Left cardiac atrium (tissue), 4 donors: ENCODE measurements around the gene SLC35E3. TPM values are rescaled to one million over a fixed set of nuclear protein-coding genes. Genes with fewer than 3 reads are reported as not detected.
"Not testable (repeated sequence)": the region's sequence is repeated elsewhere in the genome, so short reads cannot be mapped to it uniquely, and the experiment has no call there.

Experiments used
- ATAC-seq, 2 donors: fragments of 200-7000 bp; cut with Tn5 transposase; one replicate each; pipeline ENCODE4 v1.9.1; 2020; ENCODE audit warnings: mild to moderate bottlenecking in 2 of 2, moderate library complexity in 2 of 2
- DNase-seq: peaks from one replicate; pipeline ENCODE4 v3.0.0-alpha.2; 2020
- intact Hi-C, 2 donors: fragments of 100-400 bp; cut with DNase I; formaldehyde crosslinking; loops; one replicate each; pipeline versions ENCODE4 v1.14.1 to v1.15.1; 2022 to 2023
- total RNA-seq, 2 donors: library from RNA; stranded (reverse); fragmentation: NEBNext Ultra II Directional; extraction: Animal tissue kit (Norgen Biotek cat#: 25700); gene quantifications; one replicate each; pipeline ENCODE4 v1.2.1, GENCODE V29; 2021
- donor health status: DM: no; HTN: yes; CAD: no.
- donor health status: DM: no; HTN: yes; CAD: no; lungs with severe emphysema.
- donor health status: DM: yes; HTN: yes; CAD: no.
- donor health status: Dilated cardiomyopathy.

Gene SLC35E3
- total RNA-seq, 2 donors from 2014 or later = 5.2 to 7.1 TPM

DNA sequence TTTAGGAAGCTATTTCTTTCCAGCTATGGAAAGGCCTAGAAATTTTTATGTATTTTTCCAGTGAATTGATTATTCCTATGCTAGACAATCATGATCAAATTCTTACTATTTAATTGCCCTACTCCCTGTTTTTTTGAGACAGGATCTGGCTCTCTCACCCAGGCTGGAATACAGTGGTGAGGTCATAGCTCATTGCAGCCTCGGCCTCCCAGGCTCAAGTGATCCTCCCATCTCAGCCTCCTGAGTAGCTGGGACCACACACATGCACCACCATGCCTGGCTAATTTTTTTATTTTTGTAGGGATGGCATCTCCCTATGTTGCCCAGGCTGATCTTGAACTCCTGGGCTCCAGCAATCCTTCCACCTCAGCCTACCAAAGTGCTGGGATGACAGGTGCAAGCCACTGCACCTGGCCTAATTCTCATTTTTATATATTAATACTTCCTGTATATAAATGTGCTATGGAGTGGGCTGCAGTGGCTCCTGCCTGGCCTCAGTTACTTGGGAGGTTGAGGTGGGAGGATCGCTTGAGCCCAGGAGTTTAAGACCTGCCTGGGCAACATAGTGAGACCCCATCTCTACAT, 46.0 kb downstream of the SLC35E3 start:
- intact Hi-C loops = no loop called here
- no peak for ATAC-seq
- no peak for DNase-seq

DNA sequence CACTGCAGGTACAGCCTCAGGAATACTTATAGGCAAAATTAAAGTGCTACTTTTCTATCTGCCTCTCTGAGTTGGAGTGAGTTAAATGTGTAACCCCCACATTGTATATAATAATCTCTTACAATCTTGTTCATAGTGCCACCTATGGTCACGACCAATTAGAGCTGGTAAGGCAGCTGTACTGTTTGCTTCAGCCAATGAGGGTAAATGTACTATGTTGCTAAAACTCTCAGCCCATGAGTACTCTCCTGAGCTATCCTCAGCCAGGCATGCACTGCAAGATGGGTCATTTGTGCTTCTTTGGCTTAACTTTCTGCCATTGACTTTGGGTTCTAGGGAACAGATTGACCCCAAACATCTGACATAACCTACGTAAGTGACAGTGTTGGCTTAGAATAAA, 47.0 kb downstream of the SLC35E3 start:
- intact Hi-C loops = no loop called here
- DNase-seq = no peak
- peak; percentile 30 to 67 for ATAC-seq

DNA sequence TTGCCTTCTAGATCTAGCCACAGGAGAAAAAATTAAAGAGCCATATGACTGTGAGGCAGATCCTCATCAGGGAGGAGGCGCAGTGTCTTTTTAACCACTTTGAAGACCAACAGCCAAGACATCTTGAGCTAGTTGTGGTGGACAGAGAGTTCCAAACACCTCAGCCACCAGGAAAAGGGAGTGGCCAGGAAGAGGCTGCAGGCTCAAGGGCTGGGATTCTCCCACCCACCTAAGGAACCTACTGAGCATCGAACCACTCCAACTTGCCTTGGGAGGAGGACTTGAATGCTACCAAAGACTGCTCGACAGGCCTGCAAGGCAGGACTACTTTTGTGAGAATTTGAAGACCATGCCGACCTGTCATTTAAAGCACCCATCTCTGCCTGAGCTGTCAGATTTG, 47.5 kb downstream of the SLC35E3 start:
- ATAC-seq (no peak), DNase-seq (no peak)
- intact Hi-C loops = no loop called here

DNA sequence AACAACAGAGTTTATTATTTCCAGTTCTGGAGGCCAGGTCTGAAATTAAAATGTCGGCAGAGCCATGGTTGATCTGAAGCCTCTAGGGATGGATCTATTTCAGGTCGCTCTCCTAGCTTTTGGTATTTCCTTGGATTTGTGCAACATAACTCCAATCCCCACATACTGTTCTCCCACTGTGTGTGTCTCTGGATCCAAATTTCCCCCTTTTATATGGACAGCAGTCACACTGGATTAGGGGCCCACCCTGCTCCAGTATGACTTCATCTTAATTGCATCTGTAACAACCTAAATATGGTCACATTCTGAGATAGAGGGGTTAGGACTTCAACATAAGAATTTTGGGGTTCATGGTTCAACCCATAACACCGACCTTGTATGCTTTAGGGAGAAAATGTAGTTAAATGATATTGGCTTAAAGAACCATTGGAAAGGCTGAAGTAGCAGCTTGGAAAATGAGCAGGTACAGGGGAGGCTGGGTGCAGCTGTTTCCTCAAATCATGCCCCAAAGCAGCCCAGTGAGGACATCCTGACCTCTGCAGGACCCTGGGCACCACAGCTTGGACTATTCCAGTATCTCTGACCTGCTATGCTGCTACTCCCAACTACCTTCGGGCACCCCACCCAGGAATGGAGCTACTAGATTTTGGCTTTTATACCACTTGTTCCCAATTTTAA, 48.1 kb downstream of the SLC35E3 start:
- intact Hi-C loops = no loop called here
- no peak for DNase-seq
- no peak for ATAC-seq

DNA sequence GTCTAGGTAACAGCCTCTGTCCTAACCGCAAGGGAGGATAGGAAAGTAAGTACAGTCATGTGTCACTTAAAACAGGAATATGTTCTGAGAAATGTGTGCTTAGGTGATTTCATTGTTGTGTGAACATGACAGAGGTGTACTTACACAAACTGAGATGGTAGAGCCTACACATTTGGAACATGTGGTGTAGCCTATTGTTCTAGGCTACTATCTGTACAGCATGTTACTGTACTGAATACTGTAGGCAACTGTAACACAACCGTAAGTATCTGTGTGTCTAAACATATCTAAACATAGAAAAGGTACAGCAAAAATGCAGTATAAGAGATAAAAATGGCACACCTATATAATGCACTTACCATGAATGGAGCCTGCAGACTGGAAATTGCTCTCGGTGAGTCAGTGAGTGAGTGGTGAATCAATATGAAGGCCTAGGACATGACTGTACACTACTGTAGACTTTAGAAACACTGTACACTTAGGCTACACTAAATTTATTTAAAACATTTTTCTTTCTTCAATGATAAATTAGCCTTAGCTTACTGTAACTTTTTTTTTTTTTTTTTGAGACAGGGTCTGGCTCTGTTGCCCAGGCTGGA, 48.8 kb downstream of the SLC35E3 start:
- intact Hi-C loops = no loop called here
- DNase-seq (no peak), ATAC-seq (no peak)

DNA sequence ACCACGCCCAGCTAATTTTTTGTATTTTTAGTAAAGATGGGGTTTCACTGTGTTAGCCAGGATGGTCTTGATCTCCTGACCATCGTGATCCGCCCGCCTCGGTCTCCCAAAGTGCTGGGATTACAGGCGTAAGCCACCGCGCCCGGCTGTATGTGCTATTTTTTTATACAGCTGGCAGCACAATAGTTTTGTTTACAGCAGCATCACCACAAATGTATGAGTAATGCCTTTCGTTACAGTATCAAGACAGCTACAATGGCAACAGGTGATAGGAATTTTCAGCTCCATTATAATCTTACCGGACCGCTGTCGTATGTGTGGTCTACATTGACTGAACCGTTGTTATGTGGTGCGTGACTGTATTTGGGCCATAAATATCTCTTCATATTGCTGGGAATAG, 50.4 kb downstream of the SLC35E3 start:
- ATAC-seq (no peak), DNase-seq (no peak)
- intact Hi-C loops = no loop called here

DNA sequence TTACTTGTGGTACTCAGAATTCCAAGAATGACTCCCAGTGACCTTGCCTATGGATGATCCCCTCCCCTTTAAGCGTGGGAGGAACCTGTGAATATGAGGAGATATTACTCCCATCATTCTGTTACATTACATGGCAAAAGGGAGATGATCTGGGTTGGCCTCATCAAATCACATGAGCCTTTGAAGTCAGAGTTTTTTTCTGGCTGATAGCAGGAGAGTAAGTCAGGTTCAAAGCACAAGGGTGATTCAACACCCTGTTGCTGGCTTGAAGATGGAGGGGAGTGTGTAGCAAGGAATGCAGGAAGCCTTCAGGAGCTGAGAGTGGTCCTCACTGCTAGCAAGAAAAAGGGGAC, 52.9 kb downstream of the SLC35E3 start:
- intact Hi-C loops = no loop called here
- DNase-seq = no peak
- ATAC-seq = no peak

DNA sequence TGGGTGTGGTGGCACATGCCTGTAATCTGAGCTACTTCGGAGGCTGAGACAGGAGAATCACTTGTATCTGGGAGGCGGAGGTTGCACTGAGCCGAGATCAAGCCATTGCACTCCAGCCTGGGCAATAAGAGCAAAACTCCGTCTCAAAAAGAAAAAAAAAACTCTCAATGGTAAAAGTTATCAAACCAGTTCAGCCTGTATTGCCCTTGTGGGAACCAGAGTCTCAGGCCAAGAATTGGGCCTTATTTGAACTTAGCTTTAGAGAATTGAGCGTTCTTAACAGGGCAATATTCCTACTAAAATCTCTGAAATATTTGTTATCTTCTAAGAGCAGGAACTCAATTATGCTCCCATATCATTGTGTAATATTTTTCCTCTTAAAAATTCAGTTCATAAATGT, 54.3 kb downstream of the SLC35E3 start:
- DNase-seq = no peak
- intact Hi-C loops = no loop called here

DNA sequence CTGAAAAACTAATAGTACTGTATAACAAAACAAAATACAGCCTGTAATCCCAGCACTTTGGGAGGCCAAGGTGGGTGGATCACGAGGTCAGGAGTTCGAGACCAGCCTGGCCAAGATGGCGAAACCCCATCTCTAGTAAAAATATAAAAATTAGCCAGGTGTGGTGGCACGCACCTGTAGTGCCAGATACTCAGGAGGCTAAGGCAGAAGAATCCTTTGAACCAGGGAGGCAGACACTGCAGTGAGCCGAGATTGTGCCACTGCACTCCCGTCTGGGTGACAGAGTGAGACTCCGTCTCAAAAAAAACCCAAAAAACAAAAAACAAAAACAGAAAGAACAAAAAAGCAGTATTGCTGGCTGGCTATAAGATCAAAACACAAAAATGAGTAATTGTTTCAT, 55.1 kb downstream of the SLC35E3 start:
- ATAC-seq, DNase-seq, intact Hi-C loops: not testable (repeated sequence)

More for the DNA sequence above, 54.3 kb downstream of the SLC35E3 start:
- no peak for ATAC-seq

DNA sequence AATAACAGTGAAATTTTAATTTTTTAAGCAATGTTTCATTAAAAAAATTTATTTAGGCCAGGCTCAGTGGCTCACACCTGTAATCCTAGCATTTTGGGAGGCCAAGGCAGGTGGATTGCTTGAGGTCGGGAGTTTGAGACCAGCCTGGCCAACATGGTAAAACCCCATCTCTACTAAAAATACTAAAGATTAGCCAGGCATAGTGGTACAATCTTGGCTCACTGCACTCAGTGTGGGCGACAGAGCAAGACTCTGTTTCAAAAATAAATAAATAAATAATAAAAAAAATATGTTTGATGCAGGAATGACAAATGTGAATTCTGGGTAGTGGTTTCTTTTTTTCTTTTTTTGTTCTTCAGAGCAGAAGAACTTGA, 56.4 kb downstream of the SLC35E3 start:
- DNase-seq, ATAC-seq, intact Hi-C loops: not testable (repeated sequence)

DNA sequence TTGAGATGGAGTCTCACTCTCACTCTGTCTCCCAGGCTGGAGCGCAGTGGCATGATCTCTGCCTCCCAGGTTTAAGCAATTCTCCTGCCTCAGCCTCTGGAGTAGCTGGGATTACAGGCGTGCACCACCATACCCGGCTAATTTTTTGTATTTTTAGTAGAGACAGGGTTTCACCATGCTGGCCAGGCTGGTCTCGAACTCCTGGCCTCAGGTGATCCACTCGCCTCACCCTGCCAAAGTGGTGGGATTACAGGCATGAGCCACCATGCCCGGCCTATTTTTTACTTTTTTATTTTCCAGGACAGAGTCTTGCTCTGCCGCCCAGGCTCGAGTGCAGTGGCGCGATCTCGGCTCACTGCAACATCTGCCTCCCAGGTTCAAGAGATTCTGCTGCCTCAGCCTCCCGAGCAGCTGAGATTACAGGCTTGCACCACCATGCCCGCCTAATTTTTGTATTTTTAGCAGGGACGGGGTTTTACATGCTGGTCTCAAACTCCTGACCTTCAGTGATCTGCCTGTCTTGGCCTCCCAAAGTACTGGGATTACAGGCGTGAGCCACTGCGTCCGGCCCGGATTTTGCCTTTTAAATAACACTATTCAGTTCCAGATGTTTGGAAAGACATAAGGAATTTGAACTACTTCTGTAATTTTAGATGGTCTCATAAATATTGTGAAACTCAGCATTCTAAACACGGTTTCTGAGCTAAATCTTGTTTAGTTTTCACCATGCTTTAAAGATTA, 57.1 kb downstream of the SLC35E3 start:
- DNase-seq, ATAC-seq, intact Hi-C loops: not testable (repeated sequence)

DNA sequence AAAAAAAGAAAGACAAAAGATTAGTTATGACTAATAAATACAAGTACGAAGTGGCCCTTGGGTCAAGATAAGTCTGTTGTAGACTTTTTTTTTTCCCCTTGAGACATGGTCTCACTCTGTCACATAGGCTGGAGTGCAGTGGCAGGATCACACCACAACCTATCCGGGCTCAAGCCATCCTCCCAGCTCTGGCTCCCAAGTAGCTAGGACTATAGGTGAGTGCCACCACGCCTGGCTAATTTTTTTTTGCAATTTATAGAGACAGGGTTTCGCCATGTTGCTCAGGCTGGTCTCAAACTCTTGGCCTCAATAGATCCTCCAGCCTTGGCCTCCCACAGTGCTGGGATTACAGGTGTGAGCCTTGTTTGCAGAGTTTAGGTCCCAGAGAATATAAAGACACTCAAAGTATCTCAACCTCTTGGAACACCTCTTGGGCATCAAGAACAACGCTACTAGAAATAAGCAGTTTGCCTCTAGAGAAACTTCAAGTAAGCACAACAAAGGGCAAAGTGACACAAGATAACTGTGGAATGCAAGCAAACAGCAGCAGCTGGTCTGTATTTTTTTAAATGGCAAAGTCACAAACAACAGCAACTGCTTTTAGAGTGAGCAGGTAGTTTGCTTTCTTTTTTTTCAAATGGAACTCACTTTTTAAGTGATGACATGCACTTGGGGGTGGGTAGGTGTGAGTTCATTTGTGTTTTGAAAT, 58.1 kb downstream of the SLC35E3 start:
- no peak for DNase-seq
- intact Hi-C loops = no loop called here
- no peak for ATAC-seq

DNA sequence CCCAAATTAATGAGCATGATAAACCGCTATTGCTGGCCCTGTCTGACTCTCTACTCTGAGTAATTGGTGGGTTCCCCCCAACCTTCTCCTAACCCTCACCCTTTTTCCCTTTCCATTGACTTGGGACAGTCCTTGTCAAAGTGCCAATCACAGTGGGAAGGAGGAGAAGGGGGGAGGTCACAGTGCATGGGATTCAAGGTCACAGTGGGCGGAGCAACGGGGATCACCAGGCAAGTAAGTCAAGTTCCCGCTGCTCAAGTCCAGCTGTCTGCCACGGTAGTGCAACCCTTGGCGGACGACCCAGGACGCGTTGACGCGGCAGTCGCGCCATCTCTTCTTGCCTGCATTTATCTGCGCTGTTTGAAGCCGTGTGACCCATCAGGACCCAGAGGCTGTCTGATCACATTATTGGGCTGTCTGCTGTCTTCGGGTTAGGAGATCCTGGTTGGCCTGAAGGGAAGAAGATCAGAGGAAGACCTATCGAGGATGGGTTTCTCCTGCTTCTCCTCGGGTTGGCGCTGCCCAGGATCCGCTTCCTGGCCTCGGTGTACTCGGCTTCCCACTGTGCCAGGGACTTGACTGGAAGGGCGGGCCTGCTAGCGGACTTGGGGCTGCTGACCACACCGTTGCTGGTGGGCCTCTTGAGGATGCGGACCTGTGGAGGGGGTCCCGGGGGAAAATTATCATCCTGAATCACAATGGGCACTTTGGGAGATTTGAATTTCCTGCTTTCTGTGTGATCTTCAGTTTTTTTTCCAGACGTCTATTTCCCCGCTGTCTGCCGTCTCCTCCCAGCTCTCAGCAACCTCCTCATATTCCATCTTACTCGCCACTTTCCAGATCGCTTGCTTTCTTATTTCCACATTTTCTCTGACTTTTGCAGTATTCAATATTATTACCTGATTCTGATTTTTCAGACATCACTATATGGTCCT, 58.9 kb downstream of the SLC35E3 start:
- ATAC-seq = no peak
- DNase-seq = no peak
- intact Hi-C loops = loop anchor here in 1 of 2 donors (5.0 kb wide), 1 partner anchor 58 kb away; the partner anchor contains the start of gene SLC35E3

DNA sequence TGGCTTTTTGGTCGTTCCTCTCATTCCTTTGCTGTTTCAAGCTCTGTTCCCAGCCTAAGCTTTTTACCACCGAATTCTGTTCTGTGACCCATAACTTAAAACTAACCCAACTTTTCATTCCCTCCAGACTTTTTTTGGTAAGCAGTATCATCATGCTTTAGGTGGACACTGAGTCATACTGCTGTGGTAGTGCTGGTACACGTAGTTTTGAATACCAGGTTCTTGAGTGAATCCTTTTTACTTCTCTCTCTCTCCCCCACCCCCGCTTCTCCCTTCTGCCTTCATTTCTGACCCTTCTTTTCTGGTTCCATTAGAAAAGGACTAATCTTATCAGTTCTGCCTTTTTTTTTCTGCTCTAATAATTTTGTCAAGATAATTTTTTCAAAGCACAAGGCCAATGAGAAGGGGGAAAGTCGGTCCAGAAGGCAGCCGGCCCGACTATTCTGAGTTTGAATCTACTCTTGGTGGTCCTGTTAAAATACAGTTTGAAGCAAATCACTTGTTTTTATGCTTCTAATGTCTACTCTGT, 59.7 kb downstream of the SLC35E3 start:
- intact Hi-C loops = loop anchor here in 1 of 2 donors (5.0 kb wide), 1 partner anchor 58 kb away; the partner anchor contains the start of gene SLC35E3
- ATAC-seq (no peak), DNase-seq (no peak)

DNA sequence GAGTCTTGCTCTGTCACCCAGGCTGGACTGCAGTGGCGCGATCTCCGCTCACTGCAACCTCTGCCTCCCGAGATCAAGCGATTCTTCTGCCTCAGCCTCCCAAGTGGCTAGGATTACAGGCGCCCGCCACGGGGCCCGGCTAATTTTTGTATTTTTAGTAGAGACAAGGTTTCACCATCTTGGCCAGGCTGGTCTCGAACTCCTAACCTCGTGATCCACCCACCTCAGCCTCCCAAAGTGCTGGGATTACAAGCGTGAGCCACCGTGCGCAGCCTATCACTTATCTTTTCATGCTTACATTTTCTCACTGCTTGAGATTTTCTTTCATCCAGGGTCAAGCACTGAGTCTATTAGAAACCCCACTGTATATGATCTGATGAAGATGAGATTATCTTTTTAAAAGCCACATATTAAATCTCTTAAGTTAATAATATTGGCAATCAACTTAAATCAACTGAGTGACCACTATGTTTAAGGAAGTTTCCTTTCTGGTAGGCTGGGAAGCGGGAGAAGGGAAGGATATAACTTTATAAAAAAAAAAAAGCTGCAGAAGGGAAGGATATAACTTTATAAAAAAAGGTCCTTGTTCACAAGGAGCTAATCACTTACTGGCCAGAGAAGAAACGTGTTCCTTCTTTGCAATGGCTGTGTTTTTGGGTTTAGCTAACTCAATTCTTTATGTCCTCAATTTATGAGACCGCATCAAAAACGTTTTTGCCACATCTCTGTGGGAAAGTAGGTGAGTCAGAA, 60.7 kb downstream of the SLC35E3 start:
- DNase-seq (no peak), ATAC-seq (no peak)
- intact Hi-C loops = loop anchor here in 1 of 2 donors (5.0 kb wide), 1 partner anchor 59 kb away; the partner anchor contains the start of gene SLC35E3

DNA sequence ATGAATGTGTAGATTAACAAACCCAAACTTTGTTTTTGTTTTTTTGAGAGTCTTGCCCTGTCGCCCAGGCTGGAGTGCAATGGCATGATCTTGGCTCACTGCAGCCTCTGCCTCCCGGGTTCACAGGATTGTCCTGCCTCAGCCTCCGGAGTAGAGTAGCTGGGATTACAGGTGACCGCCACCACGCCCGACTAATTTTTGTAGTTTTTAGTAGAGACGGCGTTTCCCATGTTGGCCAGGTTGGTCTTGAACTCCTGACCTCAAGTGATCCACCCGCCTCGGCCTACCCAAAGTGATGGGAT, 61.2 kb downstream of the SLC35E3 start:
- ATAC-seq, DNase-seq: not testable (repeated sequence)
- intact Hi-C loops = loop anchor here in 1 of 2 donors (5.0 kb wide), 1 partner anchor 60 kb away; the partner anchor contains the start of gene SLC35E3
